ENCODE data around the gene DOCK3.

- TF ChIP-seq CTCF (conservative IDR thresholded peaks at IDR 0.05; ENCODE audit: low read depth, low read length) = no peak
- TF ChIP-seq EZH2 (IDR thresholded peaks at IDR 0.05; ENCODE audit: low read length, unreplicated experiment) = no peak
- TF ChIP-seq EZH2phosphoT487 (IDR thresholded peaks at IDR 0.05; ENCODE audit: borderline replicate concordance, low read length) = no peak
Measured at GRCh38 chr3:50671331-50671730, 3.4 kb upstream of the DOCK3 start.

Measured in PC-3 (cell line).